Activated T-cell treated with anti-CD3 and anti-CD28 coated beads, Interleukin-2, amount 50 U/mL, for 48 hours (primary cell): Measurements from ENCODE around the gene OR5D18.
"Not testable (repeated sequence)": the region's sequence is repeated elsewhere in the genome, so short reads cannot be mapped to it uniquely, and the experiment has no call there.

Experiments
- DNase-seq, 2 experiments: peaks; one replicate each; pipeline ENCODE4 v3.0.0-alpha.2; 2020

The OR5D18 gene

DNA sequence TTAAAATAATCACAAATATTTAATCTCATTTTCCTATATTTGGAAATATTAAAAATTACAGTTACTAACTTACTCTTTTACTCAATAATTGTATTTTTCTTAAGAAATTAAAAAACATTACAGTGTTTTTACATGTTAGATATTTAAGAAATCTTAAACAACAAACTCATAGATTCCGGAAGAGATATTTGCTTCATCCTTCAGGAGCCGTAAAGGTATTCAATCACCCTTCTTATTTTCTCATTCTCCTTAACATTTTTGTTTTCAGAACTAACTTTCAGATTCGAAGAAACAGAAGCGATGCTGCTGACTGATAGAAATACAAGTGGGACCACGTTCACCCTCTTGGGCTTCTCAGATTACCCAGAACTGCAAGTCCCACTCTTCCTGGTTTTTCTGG is at the start of gene OR5D18:
Gene OR5D18 (plus strand): TSS at position 301 of the 400 bp plus-strand sequence. CDS start 0 bp downstream, at position 301.
- no peak for DNase-seq

DNA sequence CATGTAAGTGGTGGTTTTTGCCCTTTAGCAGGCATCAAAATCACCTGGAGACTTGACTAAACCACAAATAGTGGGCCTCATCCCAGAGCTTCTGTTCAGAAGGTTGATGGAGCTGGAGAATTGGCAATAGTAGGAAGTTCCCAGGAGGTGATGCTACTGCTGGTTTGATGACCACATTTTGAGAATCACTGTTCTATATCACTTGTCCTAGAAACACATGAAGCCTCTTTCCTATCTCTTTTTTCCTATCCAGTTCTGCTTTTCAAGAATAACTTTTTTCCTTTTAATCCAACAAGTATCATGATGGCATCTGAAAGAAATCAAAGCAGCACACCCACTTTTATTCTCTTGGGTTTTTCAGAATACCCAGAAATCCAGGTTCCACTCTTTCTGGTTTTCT is 46.3 kb upstream of the OR5D18 start, which contains the start of gene OR5D13:
Gene OR5D13 (plus strand): TSS at position 301 of the 400 bp plus-strand sequence. CDS start 0 bp downstream, at position 301.
- no peak for DNase-seq

DNA sequence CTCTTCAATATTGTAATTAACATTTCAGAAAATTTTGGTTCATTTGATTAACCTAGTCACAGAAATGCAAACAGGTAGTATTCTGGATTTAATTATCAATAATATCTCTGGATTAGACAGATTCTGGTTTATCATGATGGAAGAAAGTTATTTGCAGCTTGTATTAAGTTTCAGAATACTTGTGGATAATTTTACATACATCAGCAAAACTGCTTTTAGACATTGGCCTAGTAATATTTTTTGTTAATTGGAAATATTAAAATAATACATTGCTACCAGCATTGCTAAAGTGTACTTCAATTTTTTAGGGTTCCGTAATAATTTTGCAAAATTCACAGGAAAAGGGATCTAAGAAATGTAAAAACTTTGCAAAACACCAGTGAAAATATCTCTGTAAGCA is 27.8 kb upstream of the OR5D18 start:
- no peak for DNase-seq

DNA sequence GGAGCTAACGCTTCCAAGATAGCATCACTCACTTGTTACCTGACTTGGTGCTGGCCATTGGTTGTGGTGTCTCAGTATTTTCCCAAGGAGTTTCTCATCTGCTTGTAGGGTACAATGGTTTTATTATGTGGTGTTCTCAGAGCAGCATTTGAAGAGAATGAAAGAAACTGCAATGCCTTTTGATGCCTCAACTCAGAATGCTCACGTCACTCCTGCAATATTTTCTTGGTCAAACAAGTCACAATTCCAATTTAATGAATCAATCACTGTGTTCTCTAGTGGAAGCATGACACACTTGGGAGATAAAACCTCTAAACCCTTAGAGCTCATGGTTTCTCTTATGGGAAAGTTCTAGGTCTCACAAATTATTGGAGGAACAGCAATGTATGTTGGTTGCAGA is 26.1 kb upstream of the OR5D18 start:
- no peak for DNase-seq

DNA sequence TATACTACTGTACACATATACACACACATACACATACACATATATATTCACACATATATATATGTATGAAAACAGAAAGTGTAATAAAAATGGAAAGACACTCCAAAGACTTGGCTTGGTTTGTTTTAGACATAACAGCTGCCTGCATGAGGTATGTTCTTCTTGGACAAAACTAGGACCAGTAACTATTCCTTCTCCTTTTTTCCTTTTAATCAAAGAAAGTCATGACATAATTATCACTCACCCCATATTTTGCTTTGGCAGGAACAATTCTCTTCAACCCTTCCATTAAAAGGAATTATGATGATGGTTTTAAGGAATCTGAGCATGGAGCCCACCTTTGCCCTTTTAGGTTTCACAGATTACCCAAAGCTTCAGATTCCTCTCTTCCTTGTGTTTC is 24.2 kb upstream of the OR5D18 start, which contains the start of gene OR5D14:
Gene OR5D14 (plus strand): TSS at position 301 of the 400 bp plus-strand sequence. CDS start 0 bp downstream, at position 301.
- DNase-seq: no peak

DNA sequence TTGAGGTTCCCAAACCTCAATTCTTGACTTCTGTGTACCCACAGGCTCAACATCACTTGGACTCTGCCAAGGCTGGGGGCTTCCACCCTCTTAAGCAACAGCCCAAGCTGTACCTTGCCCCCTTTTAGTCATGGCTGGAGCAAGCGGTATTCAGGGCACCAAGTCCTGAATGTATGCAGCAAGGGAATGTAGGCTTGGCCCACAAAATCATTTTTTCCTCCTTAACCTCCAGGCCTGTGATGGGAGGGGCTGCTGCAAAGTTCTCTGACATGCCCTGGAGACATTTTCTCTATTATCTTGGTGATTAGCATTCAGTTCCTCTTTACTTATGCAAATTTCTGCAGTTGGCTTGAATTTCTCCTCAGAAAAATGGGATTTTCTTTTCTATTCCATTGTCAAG is 13.2 kb upstream of the OR5D18 start:
- DNase-seq: no peak

DNA sequence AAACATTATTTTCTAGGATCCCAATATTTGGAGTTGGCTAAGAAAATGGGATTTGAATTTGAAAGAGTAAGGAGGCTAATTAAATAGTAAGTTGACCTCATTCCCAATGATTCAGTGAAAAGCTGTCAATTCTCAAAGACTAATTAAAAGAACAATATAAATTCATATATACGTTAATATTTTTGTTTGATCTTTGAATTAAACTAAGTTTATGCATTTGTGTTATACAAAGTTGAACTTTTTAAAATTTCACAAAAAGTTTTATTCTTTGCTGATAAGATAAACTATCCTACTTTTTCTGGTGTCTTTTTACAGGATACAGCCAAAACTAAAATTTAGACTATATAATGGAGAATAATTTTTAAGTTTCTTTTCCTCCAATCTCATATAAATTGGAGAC is 8.4 kb upstream of the OR5D18 start, which contains the start of gene OR5L1:
Gene OR5L1 (plus strand): TSS at position 301 of the 400 bp plus-strand sequence. CDS start 100 bp downstream, outside the sequence.
- no peak for DNase-seq

DNA sequence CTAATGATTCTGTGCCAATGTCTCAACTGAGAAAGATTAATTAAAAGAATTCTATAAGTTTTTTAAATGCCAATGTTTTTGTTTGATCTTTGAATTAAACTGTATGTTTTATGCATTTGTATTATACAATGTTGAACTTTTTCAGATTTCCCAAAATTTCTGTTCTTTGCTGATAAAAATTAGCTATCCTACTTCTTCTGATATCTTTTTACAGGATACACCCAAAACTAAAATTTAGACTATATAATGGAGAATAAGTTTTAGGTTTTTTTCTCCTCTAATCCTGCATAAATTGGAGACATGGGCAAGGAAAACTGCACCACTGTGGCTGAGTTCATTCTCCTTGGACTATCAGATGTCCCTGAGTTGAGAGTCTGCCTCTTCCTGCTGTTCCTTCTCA is 7.5 kb downstream of the OR5D18 start, which contains the start of gene OR5L2:
Gene OR5L2 (plus strand): TSS at position 301 of the 400 bp plus-strand sequence. CDS start 0 bp downstream, at position 301.
- DNase-seq: no peak

DNA sequence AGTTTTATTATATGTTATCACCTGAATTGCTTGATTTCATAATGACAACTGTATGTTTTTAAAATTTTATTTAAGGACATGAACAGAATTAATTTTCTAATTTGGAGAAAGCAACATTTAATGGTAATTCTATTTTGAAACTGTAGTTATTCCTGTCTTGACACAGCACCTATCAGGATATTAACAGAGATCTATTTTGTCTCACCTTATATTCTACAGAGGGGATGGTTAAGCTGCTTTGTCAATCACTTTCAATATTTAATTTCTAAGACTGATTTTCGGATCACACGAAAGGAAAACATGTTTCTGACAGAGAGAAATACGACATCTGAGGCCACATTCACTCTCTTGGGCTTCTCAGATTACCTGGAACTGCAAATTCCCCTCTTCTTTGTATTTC is 19.0 kb downstream of the OR5D18 start, which contains the start of gene OR5D16:
Gene OR5D16 (plus strand): TSS at position 301 of the 400 bp plus-strand sequence. CDS start 0 bp downstream, at position 301.
- DNase-seq: no peak

DNA sequence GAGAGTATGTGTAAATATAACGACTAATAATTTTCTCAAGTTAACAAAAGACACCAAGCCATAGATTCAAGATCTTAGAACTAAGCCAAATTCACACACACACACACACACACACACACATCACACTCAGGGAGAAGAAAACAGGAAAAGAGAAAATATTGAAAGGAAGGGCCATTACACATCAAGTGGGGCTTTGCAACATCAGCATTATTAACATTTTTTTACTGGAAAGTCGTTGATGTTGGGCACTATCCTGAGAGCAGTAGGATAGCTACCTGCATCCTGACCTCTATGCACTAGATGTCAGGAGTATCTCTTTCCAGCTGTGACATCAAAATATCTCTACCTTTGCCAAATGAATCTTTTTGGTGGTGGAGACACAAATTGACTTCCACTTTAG is 28.0 kb downstream of the OR5D18 start:
- DNase-seq: no peak

DNA sequence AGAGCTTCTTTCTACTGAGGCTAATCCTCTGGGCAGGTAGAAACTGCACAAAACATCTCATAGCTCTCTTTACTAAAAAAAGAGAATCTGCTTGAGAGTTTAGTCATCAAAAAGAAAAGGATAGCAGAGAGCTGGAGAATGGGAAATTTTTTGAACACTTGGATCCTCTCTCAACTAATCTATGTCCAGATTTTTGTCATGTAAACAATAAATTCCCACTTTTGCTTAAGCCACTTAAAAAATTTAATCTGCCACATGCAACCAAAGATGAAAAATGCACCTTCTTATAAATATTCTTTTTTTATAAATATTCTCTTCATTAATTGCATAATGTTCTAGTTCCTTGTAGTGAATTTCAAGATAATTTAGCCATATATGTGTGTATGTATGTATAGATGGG is 29.6 kb downstream of the OR5D18 start:
- no peak for DNase-seq

DNA sequence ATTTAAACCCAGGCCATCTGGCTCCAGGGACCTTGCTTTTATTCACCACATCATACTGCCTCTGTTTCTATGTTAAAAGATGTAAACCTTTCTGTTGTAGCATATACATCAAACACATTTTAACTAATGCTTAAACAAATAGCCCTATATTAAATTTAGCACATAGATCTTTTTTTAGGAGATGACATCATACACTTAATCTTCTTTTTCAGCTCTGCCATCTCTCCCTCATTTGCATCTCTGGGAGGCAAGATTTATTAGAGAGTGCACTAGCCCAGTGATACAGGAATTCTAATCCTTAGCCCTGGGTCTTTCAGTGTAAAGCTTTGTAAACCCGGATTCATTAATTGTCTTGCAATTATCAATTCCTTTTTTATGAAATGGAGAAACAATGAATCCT is 32.7 kb downstream of the OR5D18 start:
- DNase-seq: no peak

DNA sequence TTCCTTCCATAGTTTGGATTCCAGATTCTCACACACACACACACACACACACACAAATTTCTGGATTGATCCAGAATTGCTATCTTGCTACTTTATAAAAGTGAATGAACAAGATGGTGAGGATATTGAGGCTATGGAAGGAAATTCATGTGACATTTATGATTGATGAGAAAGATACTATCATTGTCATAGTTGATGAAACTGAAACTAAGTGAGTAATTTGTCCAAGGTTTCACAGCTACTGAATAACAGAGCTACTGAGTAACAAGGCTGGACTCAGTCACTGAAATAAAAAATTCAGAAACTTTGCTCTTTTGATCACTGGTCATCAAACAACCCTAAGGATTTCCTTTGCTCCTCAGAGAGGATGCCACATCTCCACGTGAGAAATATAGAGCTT is 35.3 kb downstream of the OR5D18 start:
- DNase-seq: no peak

DNA sequence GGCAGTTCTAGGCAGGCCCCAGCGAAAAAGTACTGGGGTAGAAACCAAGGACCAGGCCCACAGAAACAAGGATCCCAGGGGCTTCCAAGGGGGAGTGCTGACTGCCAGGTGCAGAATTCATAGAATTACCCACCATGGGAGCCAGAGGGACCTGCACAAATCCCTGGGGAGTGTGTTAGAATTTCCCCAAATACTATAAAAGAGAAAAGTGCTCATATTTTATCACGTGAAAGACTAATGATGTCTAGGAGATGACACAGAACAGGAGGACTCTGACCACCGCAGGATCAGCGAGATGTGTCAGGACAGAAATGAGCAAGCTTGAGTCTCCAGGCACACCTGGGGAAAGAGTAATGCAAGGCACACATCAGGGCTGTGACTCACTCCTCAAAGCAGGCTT is 47.9 kb downstream of the OR5D18 start:
- DNase-seq: not testable (repeated sequence)
